ENCODE results near the gene ICA1. TPM values are rescaled to one million over a fixed set of nuclear protein-coding genes. Genes with fewer than 3 reads are reported as not detected.

ICA1 gene
- total RNA-seq, 4 donors from 2014 or later: 21.0 to 43.3 (median 26.6) TPM

DNA sequence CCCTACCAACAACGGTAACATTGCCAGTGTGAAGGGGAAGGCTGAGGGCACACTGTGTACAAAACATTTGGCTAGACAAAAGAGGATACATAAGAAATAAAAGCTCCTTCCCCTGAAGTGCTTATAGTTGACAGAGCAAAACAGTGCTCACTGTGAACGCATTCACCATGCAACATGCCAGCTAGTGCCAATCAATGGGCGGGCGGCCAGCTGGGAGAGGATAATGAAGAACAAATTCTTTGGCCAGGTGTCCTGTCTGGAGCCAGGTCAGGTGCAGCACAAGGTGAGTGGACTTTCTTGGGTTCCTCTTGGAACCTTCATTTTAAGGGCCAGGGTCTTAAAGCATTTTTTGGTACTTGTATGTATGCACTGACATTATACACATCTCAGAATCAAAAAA lies 106.1 kb downstream of the ICA1 start:
- no peak overlapping the region for H3K4me3 ChIP-seq (replicated peaks in 1 of 3)
- WGBS, 2 donors: 38 to 48% methylated on average over 4 of the region's 4 CpGs
- no peak for TF ChIP-seq POLR2A (IDR thresholded peaks at IDR 0.05)
- TF ChIP-seq, protein P1, sequence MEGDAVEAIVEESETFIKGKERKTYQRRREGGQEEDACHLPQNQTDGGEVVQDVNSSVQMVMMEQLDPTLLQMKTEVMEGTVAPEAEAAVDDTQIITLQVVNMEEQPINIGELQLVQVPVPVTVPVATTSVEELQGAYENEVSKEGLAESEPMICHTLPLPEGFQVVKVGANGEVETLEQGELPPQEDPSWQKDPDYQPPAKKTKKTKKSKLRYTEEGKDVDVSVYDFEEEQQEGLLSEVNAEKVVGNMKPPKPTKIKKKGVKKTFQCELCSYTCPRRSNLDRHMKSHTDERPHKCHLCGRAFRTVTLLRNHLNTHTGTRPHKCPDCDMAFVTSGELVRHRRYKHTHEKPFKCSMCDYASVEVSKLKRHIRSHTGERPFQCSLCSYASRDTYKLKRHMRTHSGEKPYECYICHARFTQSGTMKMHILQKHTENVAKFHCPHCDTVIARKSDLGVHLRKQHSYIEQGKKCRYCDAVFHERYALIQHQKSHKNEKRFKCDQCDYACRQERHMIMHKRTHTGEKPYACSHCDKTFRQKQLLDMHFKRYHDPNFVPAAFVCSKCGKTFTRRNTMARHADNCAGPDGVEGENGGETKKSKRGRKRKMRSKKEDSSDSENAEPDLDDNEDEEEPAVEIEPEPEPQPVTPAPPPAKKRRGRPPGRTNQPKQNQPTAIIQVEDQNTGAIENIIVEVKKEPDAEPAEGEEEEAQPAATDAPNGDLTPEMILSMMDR (IDR thresholded peaks at IDR 0.05): no peak
- peaks cover 19 to 24% of the 10 kb centered on the region in 2 donors for H3K4me1 ChIP-seq
- DNase-seq: peak; percentile 82 to 91
- no peaks in the 10 kb centered on the region for H3K9me3 ChIP-seq
- H3K27me3 ChIP-seq: no peaks in the 10 kb centered on the region
- H3K36me3 ChIP-seq: no peaks in the 10 kb centered on the region
- peak overlapping the region in 1 of 3 donors; percentile 25 for H3K27ac ChIP-seq
- intact Hi-C loops (cut with DNase I): no loop called here

DNA sequence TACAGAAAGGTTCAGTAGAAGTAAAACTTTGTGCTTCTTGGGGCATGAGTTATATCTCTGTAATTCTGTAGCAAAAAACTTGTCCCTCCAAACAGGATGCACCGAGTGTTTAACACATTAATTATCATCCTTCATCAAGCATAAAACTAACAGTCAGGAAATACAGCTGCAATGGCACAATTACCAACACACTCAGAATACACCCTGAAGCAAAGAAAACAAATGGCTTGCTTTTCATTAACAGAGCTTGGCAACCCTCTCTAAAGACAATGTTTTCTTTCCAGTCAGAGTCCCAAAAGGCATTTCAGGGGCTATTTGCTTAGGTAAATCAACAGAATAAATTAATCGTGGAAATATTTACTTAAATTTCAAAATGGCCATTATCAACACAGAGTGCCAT lies 107.7 kb downstream of the ICA1 start:
- no peak for DNase-seq
- peak overlapping the region in 1 of 3 donors; percentile 19 for H3K27ac ChIP-seq
- intact Hi-C loops (cut with DNase I): no loop called here
- no peak for TF ChIP-seq POLR2A (IDR thresholded peaks at IDR 0.05)
- TF ChIP-seq, protein P1 (IDR thresholded peaks at IDR 0.05): no peak
- WGBS, 2 donors: 10 to 16% methylated on average over 2 of the region's 2 CpGs
- H3K9me3 ChIP-seq: no peaks in the 10 kb centered on the region
- H3K27me3 ChIP-seq: no peaks in the 10 kb centered on the region
- peaks cover 19 to 24% of the 10 kb centered on the region in 2 donors for H3K4me1 ChIP-seq
- H3K36me3 ChIP-seq: no peaks in the 10 kb centered on the region
- H3K4me3 ChIP-seq (replicated peaks in 1 of 3): no peak overlapping the region

GRCh38 chr7:8152489-8153192 lies 109.3 kb downstream of the ICA1 start:
- Histone ChIP-seq H3K27ac (no peak overlapping the region), H3K9me3 (no peaks in the 10 kb centered on the region)
- WGBS, 2 donors: 84 to 87% methylated on average over 4 of the region's 4 CpGs

DNA sequence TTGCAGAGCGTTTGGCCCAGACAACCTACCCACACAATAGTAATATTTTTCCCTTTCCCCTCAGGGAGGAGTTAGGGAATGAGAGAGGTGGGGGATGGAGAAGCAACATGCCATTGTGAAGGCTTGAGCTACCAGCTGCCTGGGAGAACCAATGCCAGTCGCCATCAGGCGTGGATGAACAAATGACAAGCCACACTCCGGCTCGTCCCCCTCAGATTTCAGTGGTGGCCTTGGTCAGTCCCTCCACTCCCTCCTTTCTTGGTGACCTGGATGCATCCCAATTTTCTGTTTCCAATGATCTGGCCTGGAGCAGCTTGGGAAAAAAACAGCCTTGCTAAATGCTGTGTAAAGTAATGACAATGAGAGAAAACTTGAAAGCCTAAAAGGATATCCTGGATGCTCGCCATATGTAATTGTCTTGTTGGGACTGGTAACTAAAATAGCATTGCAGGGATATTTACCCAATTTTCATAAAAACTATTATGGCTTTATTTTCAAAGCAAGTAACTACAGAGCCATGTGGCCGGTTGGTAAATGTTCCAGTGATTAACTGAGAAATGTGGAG lies 110.7 kb downstream of the ICA1 start:
- no peak for DNase-seq
- H3K9me3 ChIP-seq: no peaks in the 10 kb centered on the region
- WGBS, 2 donors: 73 to 88% methylated on average over 7 of the region's 7 CpGs
- H3K4me3 ChIP-seq (replicated peaks in 1 of 3): no peak overlapping the region
- no peaks in the 10 kb centered on the region for H3K27me3 ChIP-seq
- peaks cover 17 to 21% of the 10 kb centered on the region in 2 donors for H3K4me1 ChIP-seq
- intact Hi-C loops (cut with DNase I): no loop called here
- no peak overlapping the region for H3K27ac ChIP-seq
- no peaks in the 10 kb centered on the region for H3K36me3 ChIP-seq
- TF ChIP-seq, protein P1 (IDR thresholded peaks at IDR 0.05): no peak
- no peak for TF ChIP-seq POLR2A (IDR thresholded peaks at IDR 0.05)

More at GRCh38 chr7:8152489-8153192, 109.3 kb downstream of the ICA1 start:
- no peak for DNase-seq
- H3K4me1 ChIP-seq: peaks cover 19 to 24% of the 10 kb centered on the region in 2 donors
- TF ChIP-seq, protein P1 (IDR thresholded peaks at IDR 0.05): no peak
- TF ChIP-seq POLR2A (IDR thresholded peaks at IDR 0.05): no peak
- intact Hi-C loops (cut with DNase I): no loop called here
- H3K27me3 ChIP-seq: no peaks in the 10 kb centered on the region
- H3K4me3 ChIP-seq (replicated peaks in 1 of 3): no peak overlapping the region
- H3K36me3 ChIP-seq: no peaks in the 10 kb centered on the region

DNA sequence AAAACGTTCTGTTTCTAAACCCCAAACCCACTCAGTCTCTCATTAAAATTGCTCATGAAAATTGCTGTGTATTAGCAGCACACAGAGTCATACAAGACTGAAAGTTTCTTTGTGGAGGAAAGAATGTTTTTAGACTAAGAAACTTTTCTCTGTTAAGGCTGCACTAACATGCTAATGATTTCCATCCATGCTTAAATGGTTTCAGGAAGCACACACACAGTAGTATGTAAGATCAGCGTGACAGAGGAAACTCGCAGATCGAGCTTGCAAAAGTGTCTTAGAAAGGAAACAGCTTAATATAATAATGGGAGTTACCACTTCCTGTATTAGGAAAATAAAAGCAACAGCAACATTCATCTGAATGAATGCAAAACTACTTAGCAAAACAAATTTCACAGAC lies 112.7 kb downstream of the ICA1 start:
- TF ChIP-seq, protein P1 (IDR thresholded peaks at IDR 0.05): no peak
- no peak for TF ChIP-seq POLR2A (IDR thresholded peaks at IDR 0.05)

More for the DNA sequence above, 112.7 kb downstream of the ICA1 start:
- no peak for DNase-seq
- Histone ChIP-seq H3K27ac (no peak overlapping the region), H3K4me3 (replicated peaks in 1 of 3) (no peak overlapping the region), H3K9me3 (no peaks in the 10 kb centered on the region), H3K4me1 (peaks cover 0 to 1% of the 10 kb centered on the region in 2 donors), H3K27me3 (no peaks in the 10 kb centered on the region), H3K36me3 (no peaks in the 10 kb centered on the region)
- intact Hi-C loops (cut with DNase I): no loop called here
- 63 to 67% methylated on average over 4 of the region's 4 CpGs for WGBS, 2 donors

Measured in thyroid gland (tissue), 4 donors.